ENCODE measurements around the gene KREMEN2.
A peak's percentile ranks its signal among the peaks of the same experiment; 100 is the strongest.

The KREMEN2 gene

GRCh38 chr16:2948807-2949704 is 15.0 kb upstream of the KREMEN2 start:
- H3K79me1 ChIP-seq (ENCODE audit: low read depth, low read length), result no peaks in the 10 kb centered on the region
- H3K4me1 ChIP-seq (ENCODE audit: control insufficient read depth in 2 of 2, insufficient read depth in 1 of 2, low read depth in 1 of 2, low read length in 2 of 2), result no peaks in the 10 kb centered on the region
- no peak overlapping the region for H4K91ac ChIP-seq (ENCODE audit: low read depth, low read length, poor library complexity)
- H2BK12ac ChIP-seq (ENCODE audit: low read length), result no peak overlapping the region
- H3K23ac ChIP-seq (ENCODE audit: low read depth, low read length, poor library complexity), result peak overlapping the region; percentile 34
- no peak overlapping the region for H2BK5ac ChIP-seq (ENCODE audit: low read length)
- no peak overlapping the region for H2AFZ ChIP-seq (ENCODE audit: low read length)
- DNase-seq (ENCODE audit: low spot score), result no peak
- H2AK5ac ChIP-seq (ENCODE audit: low read depth, low read length), result no peak overlapping the region
- H3K9me3 ChIP-seq (replicated peaks in 1 of 2; ENCODE audit: control insufficient read depth in 2 of 2, insufficient read depth in 1 of 2, low read depth in 1 of 2, low read length in 2 of 2), result peaks cover 2 to 3% of the 10 kb centered on the region in 2 donors
- no peak overlapping the region for H2BK15ac ChIP-seq (ENCODE audit: low read length)
- H3K27me3 ChIP-seq (ENCODE audit: control insufficient read depth in 3 of 3, insufficient read depth in 3 of 3, low read depth in 1 of 3, low read length in 3 of 3), result no peaks in the 10 kb centered on the region
- H3K27ac ChIP-seq (replicated peaks; ENCODE audit: low read length), result no peak overlapping the region
- no peak overlapping the region for H4K8ac ChIP-seq (ENCODE audit: low read depth, low read length)
- no CpG with 5 or more reads among the region's 36 CpGs for WGBS, 2 donors (ENCODE audit: extremely low coverage in 2 of 2, insufficient read length in 2 of 2, insufficient replicate concordance in 1 of 2)
- H3K14ac ChIP-seq (ENCODE audit: low read length), result no peak overlapping the region
- no peak overlapping the region for H2BK120ac ChIP-seq (ENCODE audit: low read depth, low read length)
- no peak overlapping the region for H3K9ac ChIP-seq (ENCODE audit: low read depth, low read length, poor library complexity)
- H3K4me2 ChIP-seq (ENCODE audit: insufficient read depth, low read length, poor library complexity, severe bottlenecking), result no peak overlapping the region
- peaks cover 2 to 26% of the 10 kb centered on the region in 2 donors for H3K36me3 ChIP-seq (replicated peaks in 1 of 2; ENCODE audit: control insufficient read depth in 2 of 2, insufficient read depth in 2 of 2, low read length in 2 of 2)
- H3K18ac ChIP-seq (ENCODE audit: low read length), result no peak overlapping the region
- H3K4me3 ChIP-seq (ENCODE audit: low read length in 2 of 2), result no peak overlapping the region
- no peak overlapping the region for H3K4ac ChIP-seq (ENCODE audit: low read length)

GRCh38 chr16:2949705-2950352 is 14.2 kb upstream of the KREMEN2 start:
- Histone ChIP-seq H2BK12ac (ENCODE audit: low read length) (no peak overlapping the region), H3K18ac (ENCODE audit: low read length) (peak overlapping the region; percentile 31), H3K27me3 (ENCODE audit: control insufficient read depth in 3 of 3, insufficient read depth in 3 of 3, low read depth in 1 of 3, low read length in 3 of 3) (no peaks in the 10 kb centered on the region), H2AFZ (ENCODE audit: low read length) (no peak overlapping the region), H4K91ac (ENCODE audit: low read depth, low read length, poor library complexity) (no peak overlapping the region), H3K4me2 (ENCODE audit: insufficient read depth, low read length, poor library complexity, severe bottlenecking) (no peak overlapping the region), H3K14ac (ENCODE audit: low read length) (peak overlapping the region; percentile 21), H3K4ac (ENCODE audit: low read length) (no peak overlapping the region), H2BK15ac (ENCODE audit: low read length) (no peak overlapping the region), H4K8ac (ENCODE audit: low read depth, low read length) (no peak overlapping the region), H2BK5ac (ENCODE audit: low read length) (no peak overlapping the region), H3K4me3 (ENCODE audit: low read length in 2 of 2) (no peak overlapping the region), H3K9me3 (replicated peaks in 1 of 2; ENCODE audit: control insufficient read depth in 2 of 2, insufficient read depth in 1 of 2, low read depth in 1 of 2, low read length in 2 of 2) (peaks cover 2 to 3% of the 10 kb centered on the region in 2 donors), H3K27ac (replicated peaks; ENCODE audit: low read length) (no peak overlapping the region), H3K23ac (ENCODE audit: low read depth, low read length, poor library complexity) (peak overlapping the region; percentile 55), H2BK120ac (ENCODE audit: low read depth, low read length) (no peak overlapping the region), H3K9ac (ENCODE audit: low read depth, low read length, poor library complexity) (peak overlapping the region; percentile 44), H3K79me1 (ENCODE audit: low read depth, low read length) (no peaks in the 10 kb centered on the region), H3K4me1 (ENCODE audit: control insufficient read depth in 2 of 2, insufficient read depth in 1 of 2, low read depth in 1 of 2, low read length in 2 of 2) (no peaks in the 10 kb centered on the region), H3K36me3 (replicated peaks in 1 of 2; ENCODE audit: control insufficient read depth in 2 of 2, insufficient read depth in 2 of 2, low read length in 2 of 2) (peaks cover 2 to 24% of the 10 kb centered on the region in 2 donors), H2AK5ac (ENCODE audit: low read depth, low read length) (no peak overlapping the region)
- DNase-seq (ENCODE audit: low spot score), result no peak
- WGBS, 2 donors (ENCODE audit: extremely low coverage in 2 of 2, insufficient read length in 2 of 2, insufficient replicate concordance in 1 of 2), result no CpG with 5 or more reads among the region's 19 CpGs

- peaks cover 2 to 24% of the 10 kb centered on the region in 2 donors for H3K36me3 ChIP-seq (replicated peaks in 1 of 2; ENCODE audit: control insufficient read depth in 2 of 2, insufficient read depth in 2 of 2, low read length in 2 of 2)
- H3K27ac ChIP-seq (replicated peaks; ENCODE audit: low read length), result no peak overlapping the region
- peak overlapping the region; percentile 55 for H3K23ac ChIP-seq (ENCODE audit: low read depth, low read length, poor library complexity)
- H2BK15ac ChIP-seq (ENCODE audit: low read length), result no peak overlapping the region
- no peak overlapping the region for H3K4me3 ChIP-seq (ENCODE audit: low read length in 2 of 2)
- H3K4ac ChIP-seq (ENCODE audit: low read length), result no peak overlapping the region
- H3K9ac ChIP-seq (ENCODE audit: low read depth, low read length, poor library complexity), result no peak overlapping the region
- no peak overlapping the region for H3K4me2 ChIP-seq (ENCODE audit: insufficient read depth, low read length, poor library complexity, severe bottlenecking)
- no peaks in the 10 kb centered on the region for H3K27me3 ChIP-seq (ENCODE audit: control insufficient read depth in 3 of 3, insufficient read depth in 3 of 3, low read depth in 1 of 3, low read length in 3 of 3)
- H4K91ac ChIP-seq (ENCODE audit: low read depth, low read length, poor library complexity), result no peak overlapping the region
- peaks cover 0 to 2% of the 10 kb centered on the region in 2 donors for H3K4me1 ChIP-seq (ENCODE audit: control insufficient read depth in 2 of 2, insufficient read depth in 1 of 2, low read depth in 1 of 2, low read length in 2 of 2)
- no peak overlapping the region for H4K8ac ChIP-seq (ENCODE audit: low read depth, low read length)
- H3K18ac ChIP-seq (ENCODE audit: low read length), result no peak overlapping the region
- no peak overlapping the region for H2AK5ac ChIP-seq (ENCODE audit: low read depth, low read length)
- H2BK5ac ChIP-seq (ENCODE audit: low read length), result no peak overlapping the region
- no peak overlapping the region for H2BK12ac ChIP-seq (ENCODE audit: low read length)
- WGBS, 2 donors (ENCODE audit: extremely low coverage in 2 of 2, insufficient read length in 2 of 2, insufficient replicate concordance in 1 of 2), result no CpG with 5 or more reads among the region's 13 CpGs
- peaks cover 2 to 3% of the 10 kb centered on the region in 2 donors for H3K9me3 ChIP-seq (replicated peaks in 1 of 2; ENCODE audit: control insufficient read depth in 2 of 2, insufficient read depth in 1 of 2, low read depth in 1 of 2, low read length in 2 of 2)
- H2AFZ ChIP-seq (ENCODE audit: low read length), result no peak overlapping the region
- no peak overlapping the region for H2BK120ac ChIP-seq (ENCODE audit: low read depth, low read length)
- H3K79me1 ChIP-seq (ENCODE audit: low read depth, low read length), result no peaks in the 10 kb centered on the region
- no peak for DNase-seq (ENCODE audit: low spot score)
- H3K14ac ChIP-seq (ENCODE audit: low read length), result no peak overlapping the region
Measured at GRCh38 chr16:2950353-2950724, 13.7 kb upstream of the KREMEN2 start.

- H2BK120ac ChIP-seq (ENCODE audit: low read depth, low read length), result no peak overlapping the region
Measured at GRCh38 chr16:2950773-2951172, 13.3 kb upstream of the KREMEN2 start.

More at GRCh38 chr16:2950773-2951172, 13.3 kb upstream of the KREMEN2 start:
- no peak overlapping the region for H2BK5ac ChIP-seq (ENCODE audit: low read length)
- H3K14ac ChIP-seq (ENCODE audit: low read length), result no peak overlapping the region
- H3K9me3 ChIP-seq (replicated peaks in 1 of 2; ENCODE audit: control insufficient read depth in 2 of 2, insufficient read depth in 1 of 2, low read depth in 1 of 2, low read length in 2 of 2), result peaks cover 2 to 3% of the 10 kb centered on the region in 2 donors
- no peak overlapping the region for H3K4me3 ChIP-seq (ENCODE audit: low read length in 2 of 2)
- DNase-seq (ENCODE audit: low spot score), result no peak
- no peak overlapping the region for H3K9ac ChIP-seq (ENCODE audit: low read depth, low read length, poor library complexity)
- no peak overlapping the region for H3K23ac ChIP-seq (ENCODE audit: low read depth, low read length, poor library complexity)
- H2BK15ac ChIP-seq (ENCODE audit: low read length), result no peak overlapping the region
- no peak overlapping the region for H3K27ac ChIP-seq (replicated peaks; ENCODE audit: low read length)
- H4K91ac ChIP-seq (ENCODE audit: low read depth, low read length, poor library complexity), result no peak overlapping the region
- H3K4me1 ChIP-seq (ENCODE audit: control insufficient read depth in 2 of 2, insufficient read depth in 1 of 2, low read depth in 1 of 2, low read length in 2 of 2), result peaks cover 0 to 2% of the 10 kb centered on the region in 2 donors
- peaks cover 2 to 24% of the 10 kb centered on the region in 2 donors for H3K36me3 ChIP-seq (replicated peaks in 1 of 2; ENCODE audit: control insufficient read depth in 2 of 2, insufficient read depth in 2 of 2, low read length in 2 of 2)
- no peak overlapping the region for H2AFZ ChIP-seq (ENCODE audit: low read length)
- no peaks in the 10 kb centered on the region for H3K27me3 ChIP-seq (ENCODE audit: control insufficient read depth in 3 of 3, insufficient read depth in 3 of 3, low read depth in 1 of 3, low read length in 3 of 3)
- no peak overlapping the region for H2BK12ac ChIP-seq (ENCODE audit: low read length)
- no peak overlapping the region for H3K18ac ChIP-seq (ENCODE audit: low read length)
- WGBS, 2 donors (ENCODE audit: extremely low coverage in 2 of 2, insufficient read length in 2 of 2, insufficient replicate concordance in 1 of 2), result no CpG with 5 or more reads among the region's 16 CpGs
- H3K4ac ChIP-seq (ENCODE audit: low read length), result no peak overlapping the region
- H4K8ac ChIP-seq (ENCODE audit: low read depth, low read length), result no peak overlapping the region
- H2AK5ac ChIP-seq (ENCODE audit: low read depth, low read length), result no peak overlapping the region
- H3K4me2 ChIP-seq (ENCODE audit: insufficient read depth, low read length, poor library complexity, severe bottlenecking), result no peak overlapping the region
- no peaks in the 10 kb centered on the region for H3K79me1 ChIP-seq (ENCODE audit: low read depth, low read length)

All from neuronal stem cell (in vitro differentiated cells).